HepG2 (cell line): ENCODE results near the gene INO80B. TPM values are rescaled to one million over a fixed set of nuclear protein-coding genes. Genes with fewer than 3 reads are reported as not detected.

Experiments
- CC2D1A ChIP-seq: sonication (generic); formaldehyde crosslinking; IDR thresholded peaks from 2 replicates; pipeline ENCODE4 v1.8.1; 2023; ENCODE audit warnings: mild to moderate bottlenecking, missing genetic modification reagents
- DPF2 ChIP-seq: sonication (generic); formaldehyde crosslinking; IDR thresholded peaks from 2 replicates; pipeline ENCODE4 v1.4.0; 2020; ENCODE audit warnings: mild to moderate bottlenecking, low read depth, missing genetic modification reagents, borderline replicate concordance
- KDM6A ChIP-seq: IDR thresholded peaks from 2 replicates; pipeline ENCODE4 v1.6.1; 2016; ENCODE audit warnings: low read depth
- KMT2B ChIP-seq: IDR thresholded peaks from 2 replicates; pipeline ENCODE4 v1.6.1; 2016; ENCODE audit warnings: missing genetic modification reagents, missing compliant biosample characterization
- STAT5B ChIP-seq: sonication (generic); formaldehyde crosslinking; IDR thresholded peaks from 2 replicates; pipeline ENCODE4 v1.4.0; 2020; ENCODE audit warnings: missing genetic modification reagents
- TP53 ChIP-seq: sonication (generic); formaldehyde crosslinking; conservative IDR thresholded peaks from 2 replicates; pipeline ENCODE4 v1.4.0; 2020; ENCODE audit warnings: missing genetic modification reagents
- ZC3H13 ChIP-seq: sonication (generic); formaldehyde crosslinking; IDR thresholded peaks from 2 replicates; pipeline ENCODE4 v1.8.1; 2023; ENCODE audit warnings: mild to moderate bottlenecking, missing genetic modification reagents, moderate library complexity
- ZKSCAN1 ChIP-seq: fragments of 150-350 bp; IDR thresholded peaks from 2 replicates; pipeline ENCODE4 v1.6.1; 2014; ENCODE audit warnings: low read length
- ZMYM2 ChIP-seq: sonication (generic); formaldehyde crosslinking; IDR thresholded peaks from 2 replicates; pipeline ENCODE4 v1.8.0; 2022; ENCODE audit warnings: mild to moderate bottlenecking, missing genetic modification reagents
- ZNF333 ChIP-seq: sonication (generic); formaldehyde crosslinking; IDR thresholded peaks from 2 replicates; pipeline ENCODE4 v1.4.0; 2020; ENCODE audit warnings: mild to moderate bottlenecking, missing genetic modification reagents, borderline replicate concordance
- ZNF549 ChIP-seq: sonication (generic); formaldehyde crosslinking; IDR thresholded peaks from 2 replicates; pipeline ENCODE4 v1.5.0; 2020; ENCODE audit warnings: missing genetic modification reagents
- ZNF562 ChIP-seq: sonication (generic); formaldehyde crosslinking; IDR thresholded peaks from 2 replicates; pipeline ENCODE4 v1.8.0; 2022; ENCODE audit warnings: missing genetic modification reagents, borderline replicate concordance
- ZNF761 ChIP-seq: sonication (generic); formaldehyde crosslinking; conservative IDR thresholded peaks from 2 replicates; pipeline ENCODE4 v1.4.0; 2020; ENCODE audit warnings: mild to moderate bottlenecking, missing genetic modification reagents
- polyA plus RNA-seq, 8 experiments: library from polyadenylated mRNA; depleted of rRNA in 3 of 8; stranded (reverse) in 7 of 8; unstranded in 1 of 8; fragments of >200 nt; fragmentation: Illumina TruSeq in 4 of 8; extraction: Trizol in 4 of 8; gene quantifications; 2 replicates each; pipeline versions ENCODE4 v1.2.1 to v1.2.3, GENCODE V29; 2011 to 2016; ENCODE audit warnings: low read depth in 4 of 8, missing spikeins in 1 of 8, mixed read lengths in 1 of 8; ENCODE audit not compliant: insufficient read depth in 1 of 8
- total RNA-seq, 5 experiments: library from RNA; depleted of rRNA; stranded (reverse); fragments of >200 nt; fragmentation: Illumina TruSeq; extraction: Trizol; gene quantifications; 2 replicates each; pipeline ENCODE4 v1.2.3, GENCODE V29; 2016; ENCODE audit warnings: low read depth in 1 of 5
- TF ChIP-seq, protein P1 (sequence below): sonication (generic); formaldehyde crosslinking; IDR thresholded peaks from 2 replicates; pipeline ENCODE4 v1.4.0; 2020; ENCODE audit warnings: missing genetic modification reagents, borderline replicate concordance
- TF ChIP-seq, protein P2 (sequence below): sonication (generic); formaldehyde crosslinking; IDR thresholded peaks from 2 replicates; pipeline ENCODE4 v1.4.0; 2020; ENCODE audit warnings: missing genetic modification reagents, mild to moderate bottlenecking, borderline replicate concordance
- TF ChIP-seq, protein P3 (sequence below): sonication (generic); formaldehyde crosslinking; IDR thresholded peaks from 2 replicates; pipeline ENCODE4 v1.4.0; 2020; ENCODE audit warnings: missing genetic modification reagents
- TF ChIP-seq, protein P4 (sequence below): sonication (generic); formaldehyde crosslinking; IDR thresholded peaks from 2 replicates; pipeline ENCODE4 v1.5.1; 2020; ENCODE audit warnings: missing genetic modification reagents, mild to moderate bottlenecking, borderline replicate concordance

The INO80B gene
- total and polyA plus RNA-seq, 2 of the 13 experiments (the other 11 are each of a cell fraction or from before 2014, with no cell fraction given) = 6.2 to 14.5 TPM

DNA sequence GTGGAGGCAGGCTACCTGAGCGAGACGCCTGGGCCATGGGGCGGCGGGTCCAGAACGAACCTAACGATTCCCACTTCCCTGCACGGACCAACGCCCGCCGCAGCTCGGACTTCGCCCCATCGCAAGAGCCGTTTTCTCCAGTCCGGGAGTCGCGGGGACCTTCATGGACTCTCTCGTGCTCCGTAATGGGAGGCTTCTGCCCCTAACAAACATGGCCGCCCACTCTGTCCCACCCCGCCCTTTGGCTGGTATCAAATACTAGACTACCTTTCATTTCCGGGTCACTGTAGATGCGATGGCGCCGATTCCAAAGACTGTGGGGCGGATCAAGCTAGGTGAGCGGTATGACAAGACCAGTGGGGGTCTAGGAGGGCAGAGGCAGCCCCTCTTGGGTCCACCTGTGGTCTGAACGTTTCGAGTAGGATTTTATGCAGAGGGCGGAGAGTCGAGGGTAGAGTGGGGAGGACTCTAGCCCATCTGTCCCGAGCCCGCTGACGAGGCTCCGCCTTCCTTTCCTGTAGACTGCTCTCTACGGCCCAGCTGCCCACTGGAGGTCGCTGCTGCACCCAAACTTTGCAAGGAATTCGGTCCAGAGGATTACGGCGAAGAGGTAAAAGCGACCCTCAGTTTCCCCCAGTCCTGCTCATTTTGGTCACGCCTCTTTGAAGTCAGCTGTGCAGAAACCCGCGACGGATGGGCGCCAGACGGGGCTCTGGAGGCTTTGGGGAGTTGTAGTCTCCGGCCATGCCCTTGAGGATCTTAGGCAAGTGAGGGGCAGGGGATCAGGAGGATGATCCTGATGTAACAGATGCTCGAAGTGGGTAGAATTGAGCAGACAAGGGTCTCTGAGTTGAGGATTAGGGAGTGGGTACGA lies 28.2 kb downstream of the INO80B start, which contains the start of the genes CCDC142 and TTC31 (continued):
- TF ChIP-seq STAT5B (CRISPR knock-in tag) (no peak), ZNF562 (CRISPR knock-in tag) (no peak), ZC3H13 (peak; percentile 98), CC2D1A (CRISPR knock-in tag) (no peak), TP53 (CRISPR knock-in tag) (no peak), KDM6A (CRISPR knock-in tag) (0 out of 2 replicates have a peak, but pooled peaks have one; percentile 1), ZMYM2 (CRISPR knock-in tag) (no peak), DPF2 (CRISPR knock-in tag) (0 out of 2 replicates have a peak, but pooled peaks have one; percentile 8), KMT2B (CRISPR knock-in tag) (peak; percentile 88), ZNF761 (CRISPR knock-in tag) (peak; percentile 88; the same call in 1 of the 2 replicates), ZNF333 (CRISPR knock-in tag) (peak; percentile 30; the same call in 1 of the 2 replicates), ZNF549 (no peak), ZKSCAN1 (peak; percentile 19; the same call in 1 of the 2 replicates)
- TF ChIP-seq, protein P1, sequence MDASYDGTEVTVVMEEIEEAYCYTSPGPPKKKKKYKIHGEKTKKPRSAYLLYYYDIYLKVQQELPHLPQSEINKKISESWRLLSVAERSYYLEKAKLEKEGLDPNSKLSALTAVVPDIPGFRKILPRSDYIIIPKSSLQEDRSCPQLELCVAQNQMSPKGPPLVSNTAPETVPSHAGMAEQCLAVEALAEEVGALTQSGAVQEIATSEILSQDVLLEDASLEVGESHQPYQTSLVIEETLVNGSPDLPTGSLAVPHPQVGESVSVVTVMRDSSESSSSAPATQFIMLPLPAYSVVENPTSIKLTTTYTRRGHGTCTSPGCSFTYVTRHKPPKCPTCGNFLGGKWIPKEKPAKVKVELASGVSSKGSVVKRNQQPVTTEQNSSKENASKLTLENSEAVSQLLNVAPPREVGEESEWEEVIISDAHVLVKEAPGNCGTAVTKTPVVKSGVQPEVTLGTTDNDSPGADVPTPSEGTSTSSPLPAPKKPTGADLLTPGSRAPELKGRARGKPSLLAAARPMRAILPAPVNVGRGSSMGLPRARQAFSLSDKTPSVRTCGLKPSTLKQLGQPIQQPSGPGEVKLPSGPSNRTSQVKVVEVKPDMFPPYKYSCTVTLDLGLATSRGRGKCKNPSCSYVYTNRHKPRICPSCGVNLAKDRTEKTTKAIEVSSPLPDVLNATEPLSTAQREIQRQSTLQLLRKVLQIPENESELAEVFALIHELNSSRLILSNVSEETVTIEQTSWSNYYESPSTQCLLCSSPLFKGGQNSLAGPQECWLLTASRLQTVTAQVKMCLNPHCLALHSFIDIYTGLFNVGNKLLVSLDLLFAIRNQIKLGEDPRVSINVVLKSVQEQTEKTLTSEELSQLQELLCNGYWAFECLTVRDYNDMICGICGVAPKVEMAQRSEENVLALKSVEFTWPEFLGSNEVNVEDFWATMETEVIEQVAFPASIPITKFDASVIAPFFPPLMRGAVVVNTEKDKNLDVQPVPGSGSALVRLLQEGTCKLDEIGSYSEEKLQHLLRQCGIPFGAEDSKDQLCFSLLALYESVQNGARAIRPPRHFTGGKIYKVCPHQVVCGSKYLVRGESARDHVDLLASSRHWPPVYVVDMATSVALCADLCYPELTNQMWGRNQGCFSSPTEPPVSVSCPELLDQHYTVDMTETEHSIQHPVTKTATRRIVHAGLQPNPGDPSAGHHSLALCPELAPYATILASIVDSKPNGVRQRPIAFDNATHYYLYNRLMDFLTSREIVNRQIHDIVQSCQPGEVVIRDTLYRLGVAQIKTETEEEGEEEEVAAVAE (CRISPR knock-in tag) = peak; percentile 53; the same call in 1 of the 2 replicates
- TF ChIP-seq, protein P2, sequence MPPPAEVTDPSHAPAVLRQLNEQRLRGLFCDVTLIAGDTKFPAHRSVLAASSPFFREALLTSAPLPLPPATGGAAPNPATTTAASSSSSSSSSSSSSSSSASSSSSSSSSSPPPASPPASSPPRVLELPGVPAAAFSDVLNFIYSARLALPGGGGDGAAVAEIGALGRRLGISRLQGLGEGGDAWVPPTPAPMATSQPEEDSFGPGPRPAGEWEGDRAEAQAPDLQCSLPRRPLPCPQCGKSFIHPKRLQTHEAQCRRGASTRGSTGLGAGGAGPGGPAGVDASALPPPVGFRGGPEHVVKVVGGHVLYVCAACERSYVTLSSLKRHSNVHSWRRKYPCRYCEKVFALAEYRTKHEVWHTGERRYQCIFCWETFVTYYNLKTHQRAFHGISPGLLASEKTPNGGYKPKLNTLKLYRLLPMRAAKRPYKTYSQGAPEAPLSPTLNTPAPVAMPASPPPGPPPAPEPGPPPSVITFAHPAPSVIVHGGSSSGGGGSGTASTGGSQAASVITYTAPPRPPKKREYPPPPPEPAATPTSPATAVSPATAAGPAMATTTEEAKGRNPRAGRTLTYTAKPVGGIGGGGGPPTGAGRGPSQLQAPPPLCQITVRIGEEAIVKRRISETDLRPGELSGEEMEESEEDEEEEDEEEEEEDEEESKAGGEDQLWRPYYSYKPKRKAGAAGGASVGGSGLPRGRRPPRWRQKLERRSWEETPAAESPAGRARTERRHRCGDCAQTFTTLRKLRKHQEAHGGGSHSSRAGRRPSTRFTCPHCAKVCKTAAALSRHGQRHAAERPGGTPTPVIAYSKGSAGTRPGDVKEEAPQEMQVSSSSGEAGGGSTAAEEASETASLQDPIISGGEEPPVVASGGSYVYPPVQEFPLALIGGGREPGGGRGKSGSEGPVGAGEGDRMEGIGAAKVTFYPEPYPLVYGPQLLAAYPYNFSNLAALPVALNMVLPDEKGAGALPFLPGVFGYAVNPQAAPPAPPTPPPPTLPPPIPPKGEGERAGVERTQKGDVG (CRISPR knock-in tag) = peak; percentile 37; the same call in 1 of the 2 replicates
- TF ChIP-seq, protein P3, sequence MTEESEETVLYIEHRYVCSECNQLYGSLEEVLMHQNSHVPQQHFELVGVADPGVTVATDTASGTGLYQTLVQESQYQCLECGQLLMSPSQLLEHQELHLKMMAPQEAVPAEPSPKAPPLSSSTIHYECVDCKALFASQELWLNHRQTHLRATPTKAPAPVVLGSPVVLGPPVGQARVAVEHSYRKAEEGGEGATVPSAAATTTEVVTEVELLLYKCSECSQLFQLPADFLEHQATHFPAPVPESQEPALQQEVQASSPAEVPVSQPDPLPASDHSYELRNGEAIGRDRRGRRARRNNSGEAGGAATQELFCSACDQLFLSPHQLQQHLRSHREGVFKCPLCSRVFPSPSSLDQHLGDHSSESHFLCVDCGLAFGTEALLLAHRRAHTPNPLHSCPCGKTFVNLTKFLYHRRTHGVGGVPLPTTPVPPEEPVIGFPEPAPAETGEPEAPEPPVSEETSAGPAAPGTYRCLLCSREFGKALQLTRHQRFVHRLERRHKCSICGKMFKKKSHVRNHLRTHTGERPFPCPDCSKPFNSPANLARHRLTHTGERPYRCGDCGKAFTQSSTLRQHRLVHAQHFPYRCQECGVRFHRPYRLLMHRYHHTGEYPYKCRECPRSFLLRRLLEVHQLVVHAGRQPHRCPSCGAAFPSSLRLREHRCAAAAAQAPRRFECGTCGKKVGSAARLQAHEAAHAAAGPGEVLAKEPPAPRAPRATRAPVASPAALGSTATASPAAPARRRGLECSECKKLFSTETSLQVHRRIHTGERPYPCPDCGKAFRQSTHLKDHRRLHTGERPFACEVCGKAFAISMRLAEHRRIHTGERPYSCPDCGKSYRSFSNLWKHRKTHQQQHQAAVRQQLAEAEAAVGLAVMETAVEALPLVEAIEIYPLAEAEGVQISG (CRISPR knock-in tag) = peak; percentile 97
- TF ChIP-seq, protein P4, sequence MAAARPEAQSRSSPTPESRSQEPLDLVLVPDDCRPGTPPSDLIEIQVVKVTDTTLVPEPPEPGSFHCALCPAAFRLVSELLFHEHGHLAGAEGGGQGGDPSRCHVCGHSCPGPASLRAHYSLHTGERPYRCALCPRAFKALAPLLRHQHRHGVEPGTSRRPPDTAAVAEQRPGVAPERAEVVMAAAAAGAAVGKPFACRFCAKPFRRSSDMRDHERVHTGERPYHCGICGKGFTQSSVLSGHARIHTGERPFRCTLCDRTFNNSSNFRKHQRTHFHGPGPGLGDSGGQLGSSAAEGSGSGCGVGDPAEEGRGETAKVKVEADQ = no peak; the same call in 1 of the 2 replicates
